GM18526 (cell line): Measurements from ENCODE around the gene CGB7.

Experiments used
- POLR2A ChIP-seq: IDR thresholded peaks from 3 replicates; pipeline ENCODE4 v1.6.1; 2011; ENCODE audit not compliant: insufficient read length; ENCODE audit errors: extremely low read depth

Gene CGB7

DNA sequence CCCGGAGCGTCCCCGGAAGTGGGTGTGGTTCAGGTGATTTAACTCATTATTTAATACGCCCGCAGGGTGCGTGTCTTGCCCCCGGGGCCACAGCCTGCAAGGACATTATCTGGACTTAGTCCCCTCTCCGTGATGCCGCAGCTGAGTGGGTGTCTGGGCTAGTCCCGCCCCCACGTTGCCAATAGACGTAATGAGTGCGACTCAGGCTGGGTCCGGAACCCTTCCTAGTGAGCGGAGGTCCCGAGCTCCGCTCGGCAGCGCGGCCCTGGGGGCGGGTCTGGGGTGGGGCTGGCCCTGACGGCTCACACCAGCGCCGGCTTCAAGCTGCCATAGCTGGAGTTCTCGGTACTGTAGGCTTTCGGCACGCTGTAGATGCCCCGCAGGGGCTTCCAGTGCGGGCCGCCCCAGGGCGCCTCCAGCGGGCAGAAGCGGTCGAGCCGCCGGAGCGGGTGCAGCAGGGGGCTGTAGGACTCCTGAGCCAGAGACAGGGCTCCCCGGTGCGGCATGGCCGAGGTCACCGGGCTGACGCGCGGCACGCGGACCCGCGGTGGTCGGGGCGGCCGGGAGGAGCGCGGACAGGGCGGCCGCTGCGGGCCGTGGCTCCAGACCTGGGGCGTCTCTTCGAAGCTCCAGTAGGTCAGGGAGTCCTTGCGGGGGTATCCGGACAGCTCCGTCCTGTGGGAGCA, 39.7 kb downstream of the CGB7 start:
- no peak for TF ChIP-seq POLR2A

DNA sequence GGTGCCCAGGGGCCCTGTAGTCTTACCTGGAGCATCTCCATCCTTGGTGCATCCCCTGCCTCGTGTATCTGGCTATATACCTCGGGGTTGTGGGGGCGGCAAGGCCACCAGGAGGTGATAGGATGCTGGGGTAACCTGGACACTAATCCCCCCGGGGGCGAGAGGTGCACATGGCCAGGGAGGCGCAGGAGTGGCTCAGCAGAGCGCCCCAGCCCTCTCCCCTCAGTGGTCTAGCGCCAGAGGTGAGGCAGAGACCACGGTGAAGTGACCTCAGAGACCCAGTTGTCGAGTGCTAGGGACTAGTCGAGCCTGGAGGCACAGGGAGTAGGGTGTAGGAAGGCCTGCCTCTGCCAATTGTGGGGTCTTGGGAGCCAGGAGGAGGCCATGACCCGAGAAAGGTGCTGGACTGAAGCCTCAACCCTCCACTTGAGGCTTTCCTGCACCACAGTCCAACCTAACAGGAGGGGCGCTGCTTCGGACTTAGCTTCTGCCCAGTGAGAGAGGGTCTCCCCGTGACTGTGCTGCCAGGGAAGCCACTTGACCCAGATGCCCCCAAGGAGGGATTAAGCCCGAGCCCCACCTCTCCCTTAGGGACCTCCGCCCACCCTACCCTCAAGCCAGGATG, 40.4 kb downstream of the CGB7 start, which contains the start of gene LHB:
LHB (minus strand) TSS at position 51 of the 625 bp plus-strand sequence; CDS start at position 41, 10 bp downstream.
- TF ChIP-seq POLR2A, result no peak

DNA sequence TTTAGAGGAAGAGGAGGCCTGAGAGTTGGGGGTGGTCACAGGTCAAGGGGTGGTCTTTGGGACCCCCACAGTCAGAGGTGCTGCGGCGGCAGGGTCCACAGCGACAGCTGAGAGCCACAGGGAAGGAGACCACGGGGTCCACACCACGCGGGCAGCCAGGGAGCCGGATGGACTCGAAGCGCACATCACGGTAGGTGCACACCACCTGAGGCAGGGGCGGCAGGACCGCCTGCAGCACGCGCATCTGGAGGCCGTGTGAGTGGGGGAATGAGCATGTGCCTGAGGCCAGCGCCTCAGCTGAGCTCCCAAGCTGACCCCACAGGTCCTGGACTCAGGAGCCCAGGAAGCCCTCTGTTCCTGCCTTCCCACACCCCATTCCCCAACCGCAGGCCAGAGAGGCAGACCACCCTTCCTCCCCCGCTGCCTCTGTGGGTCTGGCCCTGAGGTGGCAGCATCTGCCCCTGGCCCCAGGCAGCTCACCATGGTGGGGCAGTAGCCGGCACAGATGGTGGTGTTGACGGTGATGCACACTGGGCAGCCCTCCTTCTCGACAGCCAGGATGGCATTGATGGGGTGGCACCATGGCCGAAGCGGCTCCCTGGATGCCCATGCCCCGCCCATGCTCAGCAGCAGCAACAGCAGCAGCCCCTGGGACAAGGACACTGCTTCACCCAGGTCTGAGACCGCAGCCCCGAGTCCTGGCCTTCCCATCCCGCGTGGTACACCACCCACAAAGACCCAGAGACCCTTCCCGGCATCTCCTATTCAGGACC, 41.3 kb downstream of the CGB7 start:
- TF ChIP-seq POLR2A, result no peak

DNA sequence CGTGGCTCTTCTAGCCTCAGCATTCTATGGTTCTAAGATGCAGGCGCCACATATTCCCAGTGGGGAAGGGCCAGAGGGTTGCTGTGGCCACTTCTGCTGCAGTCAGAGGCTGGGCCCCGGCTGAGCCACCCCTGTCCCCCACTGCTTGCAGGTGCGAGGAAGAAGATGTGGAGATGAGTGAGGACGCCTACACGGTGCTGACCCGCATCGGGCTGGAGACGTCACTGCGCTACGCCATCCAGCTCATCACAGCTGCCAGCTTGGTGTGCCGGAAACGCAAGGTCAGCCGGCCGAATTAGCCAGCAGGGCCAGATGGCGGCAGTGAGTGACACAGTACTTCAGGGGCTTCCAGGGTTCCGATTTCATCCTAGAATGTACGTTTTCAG, 42.7 kb downstream of the CGB7 start:
- TF ChIP-seq POLR2A, result no peak

DNA sequence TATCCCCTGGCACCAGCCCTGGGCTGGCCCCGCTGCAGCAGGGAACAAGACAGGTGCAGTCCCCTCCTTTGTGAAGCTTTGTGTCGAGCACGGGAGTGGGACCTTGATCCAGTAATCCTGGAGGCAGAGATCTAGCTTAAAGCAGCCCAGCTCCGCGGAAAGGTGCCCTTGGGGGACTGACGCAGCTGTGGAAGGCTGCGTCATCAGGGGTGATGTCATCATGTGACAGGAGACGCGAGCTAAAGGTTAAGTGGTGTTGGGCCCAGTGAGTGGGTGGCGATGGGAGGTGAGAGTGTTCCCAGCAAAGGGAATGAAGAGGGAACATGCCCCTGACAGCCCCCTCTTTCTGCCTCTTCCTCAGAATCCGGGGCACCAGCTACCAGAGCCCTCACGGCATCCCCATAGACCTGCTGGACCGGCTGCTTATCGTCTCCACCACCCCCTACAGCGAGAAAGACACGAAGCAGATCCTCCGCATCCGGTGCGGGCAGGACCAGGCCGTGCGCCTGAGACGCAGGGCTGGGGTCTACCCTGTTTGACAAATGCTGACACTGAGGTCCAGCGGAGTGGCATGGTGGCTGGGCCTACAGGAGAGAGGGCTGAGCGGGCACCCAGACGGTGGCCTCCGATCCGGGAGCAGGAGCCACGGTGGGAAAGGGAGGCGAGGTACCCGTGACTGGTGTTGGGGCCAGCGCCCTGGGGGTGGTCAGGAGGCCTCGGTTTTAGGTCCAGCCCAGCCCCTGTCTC, 43.3 kb downstream of the CGB7 start:
- TF ChIP-seq POLR2A, result no peak

DNA sequence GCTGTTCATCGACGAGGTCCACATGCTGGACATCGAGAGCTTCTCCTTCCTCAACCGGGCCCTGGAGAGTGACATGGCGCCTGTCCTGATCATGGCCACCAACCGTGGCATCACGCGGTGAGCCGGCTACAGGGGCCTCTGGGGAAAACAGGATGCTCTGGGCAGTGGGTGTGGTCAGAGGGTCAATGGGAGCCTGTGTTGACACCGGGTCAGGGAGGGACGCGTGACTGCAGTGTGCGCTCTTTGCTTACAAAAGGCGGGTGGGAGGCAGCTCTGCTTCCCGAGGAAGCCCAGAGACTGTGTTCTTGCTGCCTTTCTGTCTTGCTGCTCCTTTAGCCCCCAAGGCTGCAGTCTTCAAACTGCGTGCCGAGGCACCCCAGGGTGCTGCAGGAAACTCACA, 46.4 kb downstream of the CGB7 start:
- no peak for TF ChIP-seq POLR2A

DNA sequence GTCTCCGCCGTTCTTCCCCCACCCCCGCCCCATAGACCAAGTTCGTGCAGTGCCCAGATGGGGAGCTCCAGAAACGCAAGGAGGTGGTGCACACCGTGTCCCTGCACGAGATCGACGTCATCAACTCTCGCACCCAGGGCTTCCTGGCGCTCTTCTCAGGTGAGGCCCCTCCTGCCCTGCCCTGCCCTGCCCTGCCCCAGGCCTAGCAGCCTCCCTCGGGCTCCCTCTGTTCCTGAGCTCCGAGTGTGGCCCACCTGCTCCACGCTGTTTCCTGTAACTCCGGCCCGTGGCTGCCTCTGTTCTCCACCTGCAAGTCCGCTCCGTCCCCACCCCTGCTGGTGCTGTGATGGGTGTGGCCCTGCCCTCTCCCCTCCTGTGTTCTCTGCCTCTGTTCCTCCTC, 47.1 kb downstream of the CGB7 start:
- no peak for TF ChIP-seq POLR2A

DNA sequence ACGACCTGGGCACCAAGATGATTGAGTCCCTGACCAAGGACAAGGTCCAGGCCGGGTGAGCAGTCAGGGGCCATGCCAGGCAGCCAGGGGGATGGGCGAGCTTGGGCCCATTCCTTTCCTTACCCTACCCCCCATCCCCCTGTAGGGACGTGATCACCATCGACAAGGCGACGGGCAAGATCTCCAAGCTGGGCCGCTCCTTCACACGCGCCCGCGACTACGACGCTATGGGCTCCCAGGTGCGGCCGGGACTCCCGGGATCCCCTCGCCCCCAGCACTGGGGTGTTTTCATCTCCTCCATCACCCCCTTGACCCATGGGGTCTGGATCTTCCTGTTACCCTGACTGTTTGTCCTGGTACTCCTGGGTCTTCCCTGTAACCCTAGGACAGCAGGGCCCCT, 47.7 kb downstream of the CGB7 start:
- no peak for TF ChIP-seq POLR2A

DNA sequence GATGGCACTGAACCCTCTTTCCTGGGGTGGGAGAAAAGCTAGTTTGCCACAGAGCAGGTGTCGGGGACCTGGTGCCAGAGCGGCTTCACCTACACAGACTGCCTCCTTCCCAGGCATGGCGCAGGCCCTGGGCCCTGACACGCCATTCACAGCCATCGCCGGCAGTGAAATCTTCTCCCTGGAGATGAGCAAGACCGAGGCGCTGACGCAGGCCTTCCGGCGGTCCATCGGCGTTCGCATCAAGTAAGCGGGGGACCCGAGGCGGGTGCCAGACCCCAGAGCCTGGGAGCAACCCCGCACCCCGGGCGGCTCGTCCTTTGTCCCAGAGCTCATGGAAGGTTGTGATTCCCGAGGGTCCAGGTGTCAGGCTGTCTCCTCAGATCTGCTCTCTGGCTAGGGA, 50.6 kb downstream of the CGB7 start:
- TF ChIP-seq POLR2A, result no peak

DNA sequence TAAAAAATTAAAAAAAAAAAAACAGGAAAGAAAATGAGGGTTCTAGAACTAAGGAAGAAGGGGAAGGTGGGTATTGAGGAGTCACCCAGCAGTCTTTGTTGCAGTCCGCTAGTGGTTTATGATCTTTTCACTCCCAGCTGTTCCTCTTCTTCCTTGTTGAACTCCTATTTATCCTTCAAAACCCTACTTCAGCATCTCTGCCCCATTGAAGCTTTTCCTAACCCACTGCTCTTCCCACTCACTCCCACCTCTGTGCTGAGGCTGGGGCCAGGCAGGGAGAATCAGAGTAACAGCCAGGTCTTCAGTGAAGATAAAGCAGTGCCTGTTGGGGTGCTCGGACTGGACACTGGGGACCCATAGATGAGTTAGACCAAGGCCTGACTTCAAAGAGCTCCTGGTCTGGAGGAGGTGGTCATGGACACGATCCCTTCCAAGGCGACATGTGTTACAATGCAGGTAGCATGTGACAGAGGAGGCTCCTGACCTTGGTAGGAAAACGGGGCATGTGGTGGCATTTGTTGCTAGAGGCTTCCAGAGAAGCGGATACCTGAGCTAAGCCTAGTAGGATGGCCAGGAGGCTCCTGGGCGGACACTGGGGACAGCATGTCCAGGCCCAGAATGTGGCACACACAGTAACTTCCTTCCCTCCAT, 52.5 kb downstream of the CGB7 start:
- TF ChIP-seq POLR2A, result no peak
